ENCODE results near the gene CACNA2D3.

GRCh38 chr3:54517424-54517823 is 395.1 kb downstream of the CACNA2D3 start:
- TF ChIP-seq, protein P1, sequence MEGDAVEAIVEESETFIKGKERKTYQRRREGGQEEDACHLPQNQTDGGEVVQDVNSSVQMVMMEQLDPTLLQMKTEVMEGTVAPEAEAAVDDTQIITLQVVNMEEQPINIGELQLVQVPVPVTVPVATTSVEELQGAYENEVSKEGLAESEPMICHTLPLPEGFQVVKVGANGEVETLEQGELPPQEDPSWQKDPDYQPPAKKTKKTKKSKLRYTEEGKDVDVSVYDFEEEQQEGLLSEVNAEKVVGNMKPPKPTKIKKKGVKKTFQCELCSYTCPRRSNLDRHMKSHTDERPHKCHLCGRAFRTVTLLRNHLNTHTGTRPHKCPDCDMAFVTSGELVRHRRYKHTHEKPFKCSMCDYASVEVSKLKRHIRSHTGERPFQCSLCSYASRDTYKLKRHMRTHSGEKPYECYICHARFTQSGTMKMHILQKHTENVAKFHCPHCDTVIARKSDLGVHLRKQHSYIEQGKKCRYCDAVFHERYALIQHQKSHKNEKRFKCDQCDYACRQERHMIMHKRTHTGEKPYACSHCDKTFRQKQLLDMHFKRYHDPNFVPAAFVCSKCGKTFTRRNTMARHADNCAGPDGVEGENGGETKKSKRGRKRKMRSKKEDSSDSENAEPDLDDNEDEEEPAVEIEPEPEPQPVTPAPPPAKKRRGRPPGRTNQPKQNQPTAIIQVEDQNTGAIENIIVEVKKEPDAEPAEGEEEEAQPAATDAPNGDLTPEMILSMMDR (IDR thresholded peaks at IDR 0.05), result no peak
- no peak for TF ChIP-seq POLR2A (IDR thresholded peaks at IDR 0.05)

Data from uterus (tissue), 2 donors.